HG02642 (cell line): ENCODE results near the gene LRRFIP1.
"Not testable (repeated sequence)": the region's sequence is repeated elsewhere in the genome, so short reads cannot be mapped to it uniquely, and the experiment has no call there.

Source experiments
- ATAC-seq: cut with Tn5 transposase; IDR thresholded peaks from one replicate; pipeline ENCODE4 v1.9.1; 2021; ENCODE audit warnings: mild to moderate bottlenecking; ENCODE audit not compliant: unreplicated experiment, poor library complexity

The LRRFIP1 gene

GRCh38 chr2:237736783-237737182 lies 109.4 kb downstream of the LRRFIP1 start:
- no peak for ATAC-seq

GRCh38 chr2:237737196-237737865 lies 109.9 kb downstream of the LRRFIP1 start:
- ATAC-seq, result no peak

- no peak for ATAC-seq
Observed at GRCh38 chr2:237738255-237738654, 110.9 kb downstream of the LRRFIP1 start.

DNA sequence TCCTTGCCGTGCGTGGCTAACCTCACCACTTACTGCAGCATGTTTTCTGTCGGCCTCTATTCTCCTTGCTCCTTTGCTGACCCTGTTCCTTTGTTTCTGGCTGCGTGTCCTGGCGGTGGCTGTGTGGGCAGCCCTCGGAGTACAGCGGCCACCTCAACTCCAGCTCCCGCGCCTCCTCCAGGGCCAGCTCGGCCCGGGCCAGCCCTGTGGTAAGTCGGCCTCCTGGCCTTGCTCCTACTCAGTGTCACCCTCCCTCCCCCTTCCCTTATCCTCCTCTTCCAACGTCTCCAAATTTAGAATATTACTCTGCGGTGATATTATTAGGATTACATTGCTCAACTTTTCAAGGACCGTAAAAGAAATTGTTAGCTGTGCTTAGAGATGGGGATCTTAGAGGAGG lies 111.7 kb downstream of the LRRFIP1 start:
- no peak for ATAC-seq

- no peak for ATAC-seq
Observed at GRCh38 chr2:237742191-237742590, 114.8 kb downstream of the LRRFIP1 start.

- ATAC-seq, result no peak
Observed at GRCh38 chr2:237742614-237743013, 115.2 kb downstream of the LRRFIP1 start.

DNA sequence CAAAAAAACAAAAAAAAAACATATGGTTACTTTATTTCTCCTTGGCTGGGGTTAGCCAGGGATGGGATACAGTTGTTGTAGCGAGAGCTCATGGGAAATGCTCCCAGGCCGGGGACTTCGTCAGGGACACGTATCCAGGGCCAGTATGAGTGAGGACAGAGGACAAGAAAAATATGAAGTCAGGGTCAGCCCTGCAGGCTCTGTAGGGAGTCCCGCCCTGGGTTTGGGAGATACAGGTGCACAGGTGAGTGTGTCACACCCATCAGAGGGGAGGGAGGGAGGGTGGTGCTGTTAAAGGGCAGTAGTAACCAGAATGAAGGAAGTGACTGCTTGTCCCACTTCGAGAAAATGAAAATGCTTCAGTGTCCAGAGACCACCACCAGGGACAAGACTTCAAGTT lies 115.6 kb downstream of the LRRFIP1 start:
- no peak for ATAC-seq

- ATAC-seq, result no peak
Observed at GRCh38 chr2:237743561-237744269, 116.3 kb downstream of the LRRFIP1 start.

- ATAC-seq, result no peak
Observed at GRCh38 chr2:237744270-237744612, 116.9 kb downstream of the LRRFIP1 start.

- ATAC-seq, result peak; percentile 70
Observed at GRCh38 chr2:237744613-237745249, 117.3 kb downstream of the LRRFIP1 start.

- no peak for ATAC-seq
Observed at GRCh38 chr2:237745250-237745613, 117.8 kb downstream of the LRRFIP1 start.

- ATAC-seq, result no peak
Observed at GRCh38 chr2:237746302-237747080, 119.1 kb downstream of the LRRFIP1 start.

DNA sequence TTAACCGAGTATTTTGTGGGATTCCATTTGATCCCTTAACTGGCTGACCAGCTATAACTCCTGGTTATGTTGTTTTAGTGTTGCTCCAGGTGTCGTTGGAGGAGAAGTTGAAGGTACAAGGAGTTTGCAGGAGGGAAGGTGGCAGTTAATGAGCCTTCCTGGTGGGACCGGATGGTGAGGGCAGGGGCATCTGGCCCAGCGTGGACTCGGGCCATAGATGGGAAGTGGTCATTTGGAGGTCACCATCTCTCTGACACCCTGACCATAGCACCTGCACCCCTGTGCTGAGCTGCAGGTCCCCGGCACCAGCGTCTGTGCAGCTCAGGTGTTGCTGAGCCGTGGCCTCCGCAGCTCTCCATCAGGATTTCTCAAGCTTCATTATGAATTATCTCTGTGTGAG lies 119.8 kb downstream of the LRRFIP1 start:
- ATAC-seq, result no peak

DNA sequence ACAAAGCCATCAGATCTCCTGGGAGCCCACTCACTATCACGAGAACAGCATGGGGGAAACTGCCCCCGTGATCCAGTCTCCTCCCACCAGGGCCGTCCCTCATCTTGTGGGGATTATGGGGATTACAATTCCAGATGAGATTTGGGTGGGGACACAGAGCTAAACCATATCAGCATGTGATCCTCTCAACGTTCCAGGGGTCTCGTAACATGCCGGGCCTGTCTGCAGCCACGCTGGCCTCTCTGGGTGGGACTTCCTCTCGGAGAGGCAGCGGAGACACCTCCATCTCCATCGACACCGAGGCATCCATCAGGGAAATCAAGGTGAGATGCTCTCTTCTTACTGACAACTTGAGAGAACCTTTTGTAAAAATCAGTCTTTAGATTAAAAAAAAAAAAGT lies 121.6 kb downstream of the LRRFIP1 start:
- no peak for ATAC-seq

DNA sequence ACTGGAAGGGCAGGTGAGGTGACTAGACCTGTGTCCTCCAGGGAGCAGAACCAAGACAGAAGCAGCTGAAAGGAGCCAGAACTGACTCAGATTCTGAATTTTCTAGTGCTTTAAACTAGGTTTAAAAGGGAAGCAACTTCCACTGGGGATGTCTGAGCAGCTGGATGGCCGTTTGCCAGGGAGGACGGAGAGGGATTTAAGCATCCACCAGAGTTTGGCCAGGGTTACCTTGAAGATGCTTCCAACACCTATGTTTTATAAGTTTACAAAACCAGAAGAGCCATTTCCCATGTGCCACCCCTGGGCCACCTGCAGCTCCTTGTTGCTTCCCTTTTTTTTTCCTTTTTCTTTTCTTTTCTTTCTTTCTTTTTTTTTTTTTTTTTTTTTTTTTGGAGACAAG lies 122.6 kb downstream of the LRRFIP1 start:
- no peak for ATAC-seq

DNA sequence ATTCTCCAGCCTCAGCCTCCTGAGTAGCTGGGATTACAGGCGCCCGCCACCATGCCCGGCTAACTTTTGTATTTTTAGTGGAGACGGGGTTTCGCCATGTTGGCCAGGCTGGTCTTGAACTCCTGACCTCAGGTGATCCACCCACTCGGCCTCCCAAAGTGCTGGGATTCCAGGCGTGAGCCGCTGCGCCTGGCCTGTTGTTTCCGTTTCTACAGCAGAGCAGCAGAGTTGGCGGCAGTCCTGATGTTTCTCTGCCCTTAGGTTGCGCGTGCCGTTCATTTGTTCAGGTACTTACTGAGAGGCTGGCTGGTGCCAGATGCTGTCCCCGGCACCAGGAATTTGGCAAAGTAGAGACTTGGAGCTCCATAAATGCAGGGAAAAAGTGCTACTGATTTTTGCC lies 123.1 kb downstream of the LRRFIP1 start:
- ATAC-seq, result not testable (repeated sequence)

DNA sequence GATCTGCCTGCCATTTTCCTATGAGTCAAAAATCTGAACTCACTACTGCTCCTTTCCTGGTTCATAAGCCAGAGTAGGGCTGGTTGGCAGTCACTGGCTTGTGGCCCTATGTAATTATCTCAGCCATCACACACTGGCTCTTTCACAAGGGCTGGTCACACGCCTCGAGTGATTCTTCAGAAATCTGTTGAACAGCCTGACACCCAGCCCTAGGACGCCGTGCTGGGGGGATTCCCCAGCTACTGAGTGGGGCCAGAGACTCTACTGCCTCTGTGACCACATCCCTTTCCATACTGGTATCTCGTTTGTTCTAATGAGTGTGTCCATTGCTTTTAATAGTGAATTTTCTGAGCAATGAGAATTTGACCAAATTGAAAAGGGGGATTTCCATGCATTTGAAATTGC lies 125.4 kb downstream of the LRRFIP1 start:
- ATAC-seq, result peak; percentile 98

DNA sequence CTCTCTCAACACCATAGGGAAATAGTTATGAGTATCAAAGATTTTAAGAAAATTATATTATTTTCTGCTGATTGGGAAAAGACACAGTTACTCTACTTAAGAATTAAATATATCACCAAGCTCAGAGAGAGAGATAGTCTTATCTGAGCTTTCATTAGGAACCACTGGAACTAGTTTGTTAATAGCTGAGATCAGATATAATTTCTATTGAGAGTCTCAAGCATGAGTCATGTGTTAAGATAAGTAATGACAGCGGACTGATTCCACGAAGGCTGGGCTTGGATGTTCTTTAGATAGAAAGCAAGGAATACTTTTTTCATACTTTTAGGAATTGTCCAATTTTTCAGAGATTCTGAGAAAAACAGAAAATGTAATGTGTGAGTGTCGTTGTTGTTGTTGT lies 126.8 kb downstream of the LRRFIP1 start:
- ATAC-seq, result no peak

GRCh38 chr2:237754626-237755248 lies 127.3 kb downstream of the LRRFIP1 start:
- ATAC-seq, result no peak

DNA sequence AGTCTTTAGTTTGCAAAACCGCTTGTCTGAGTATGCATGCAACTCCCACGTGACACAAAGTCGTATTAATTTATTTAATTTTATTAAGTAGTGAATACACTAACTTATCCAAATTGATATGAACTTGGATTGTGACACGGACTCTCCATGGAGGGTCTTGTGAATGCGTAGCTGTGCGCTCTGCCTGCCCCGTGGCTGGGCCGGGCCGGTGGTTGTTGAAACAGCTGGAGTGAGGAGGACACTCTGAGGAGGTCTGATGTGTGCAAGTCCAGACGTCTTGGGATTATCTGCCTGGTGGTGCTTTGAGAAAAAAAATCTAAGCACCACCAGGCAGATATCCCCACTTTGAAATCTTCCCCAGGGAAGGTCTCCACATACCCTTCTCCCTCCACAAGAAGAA lies 130.2 kb downstream of the LRRFIP1 start:
- no peak for ATAC-seq

DNA sequence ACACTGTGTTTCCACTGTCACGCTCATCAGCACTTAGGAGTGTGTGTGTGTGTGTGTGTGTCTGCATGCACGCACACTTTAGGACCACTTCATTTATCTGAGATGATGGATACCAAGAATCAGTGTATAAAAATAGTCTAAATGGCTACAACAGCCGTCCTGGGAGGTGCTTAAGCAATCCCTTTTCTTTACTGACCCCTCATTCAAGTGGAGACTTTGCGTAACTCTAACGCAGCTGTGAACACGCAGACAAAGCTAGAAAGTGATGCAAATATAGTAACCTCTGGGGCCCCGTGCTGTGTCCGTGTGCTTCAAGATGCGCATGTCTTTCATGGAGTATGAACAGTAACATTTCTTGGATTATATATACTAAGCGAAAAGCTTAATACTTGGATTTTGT lies 130.8 kb downstream of the LRRFIP1 start:
- no peak for ATAC-seq
